GM21423 (cell line): Measurements from ENCODE around the gene ATP6V1B1.
"Not testable (repeated sequence)": the region's sequence is repeated elsewhere in the genome, so short reads cannot be mapped to it uniquely, and the experiment has no call there.

Experiments used
- ATAC-seq: cut with Tn5 transposase; IDR thresholded peaks from one replicate; pipeline ENCODE4 v1.9.1; 2021; ENCODE audit warnings: mild to moderate bottlenecking, moderate library complexity; ENCODE audit not compliant: unreplicated experiment

ATP6V1B1 gene

GRCh38 chr2:70987386-70987785, 51.7 kb downstream of the ATP6V1B1 start:
- ATAC-seq, result no peak

DNA sequence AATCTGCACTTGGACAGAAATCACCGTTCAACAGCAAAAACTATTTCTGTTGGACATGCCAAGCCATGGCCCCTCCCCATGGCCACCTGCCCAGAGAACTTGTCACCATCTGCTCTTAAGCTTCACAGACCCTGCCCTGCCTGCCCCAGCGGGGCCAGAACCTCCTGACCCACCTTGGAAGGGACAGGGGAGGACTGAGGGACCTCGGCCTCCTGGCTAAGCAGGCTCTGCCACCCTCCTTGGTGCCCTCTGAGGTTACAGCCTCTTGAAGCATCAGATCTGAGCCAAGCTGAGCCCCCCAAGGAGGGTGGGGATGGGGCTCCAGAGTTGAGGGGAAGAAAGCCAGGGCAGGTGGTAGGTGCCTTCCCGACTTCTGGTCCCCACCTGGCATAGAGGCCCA, 52.5 kb downstream of the ATP6V1B1 start:
- no peak for ATAC-seq

DNA sequence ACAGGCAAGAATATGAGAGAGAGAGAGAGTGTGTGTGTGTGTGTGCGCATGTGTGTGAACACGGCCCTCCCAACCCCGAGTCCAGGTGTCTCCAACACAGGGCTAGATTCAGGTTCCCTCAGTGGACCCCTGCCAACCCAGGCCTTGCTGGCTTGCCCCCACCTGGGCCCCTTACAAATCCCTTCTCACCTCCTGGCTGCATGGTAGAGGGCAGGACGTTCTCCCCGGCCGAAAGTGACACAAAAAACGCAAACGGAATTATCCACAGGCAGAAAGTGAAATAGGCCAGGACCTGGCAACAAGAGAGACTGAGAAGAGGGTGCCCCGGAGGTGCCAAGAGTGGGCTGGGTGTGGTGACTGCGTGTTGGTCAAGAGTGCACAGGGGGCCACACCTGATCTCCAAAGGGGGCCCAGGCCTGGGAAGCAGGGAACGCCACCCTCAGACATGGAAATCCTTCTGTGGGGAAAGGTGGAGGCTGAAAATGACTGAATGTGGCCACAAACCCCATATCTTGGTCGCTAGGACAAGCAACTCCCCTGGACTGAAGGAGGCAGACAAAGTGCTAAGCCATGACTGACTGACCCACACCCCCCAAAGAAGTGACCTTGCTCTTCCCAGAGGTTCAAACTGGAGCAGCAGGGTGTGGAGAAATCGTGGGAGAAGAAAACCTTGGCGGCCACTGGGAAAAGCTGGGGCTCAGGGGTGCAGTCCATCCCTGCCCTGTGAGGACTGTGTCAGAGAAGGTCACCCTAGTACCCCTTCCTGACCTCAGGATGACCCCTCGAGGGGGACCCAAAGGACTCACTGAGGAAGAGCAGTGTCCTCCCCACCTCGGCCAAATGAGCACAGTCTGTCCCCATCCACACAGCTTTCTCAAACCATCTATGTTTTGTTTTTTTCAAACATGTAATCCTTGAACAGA, 53.3 kb downstream of the ATP6V1B1 start:
- ATAC-seq, result no peak

DNA sequence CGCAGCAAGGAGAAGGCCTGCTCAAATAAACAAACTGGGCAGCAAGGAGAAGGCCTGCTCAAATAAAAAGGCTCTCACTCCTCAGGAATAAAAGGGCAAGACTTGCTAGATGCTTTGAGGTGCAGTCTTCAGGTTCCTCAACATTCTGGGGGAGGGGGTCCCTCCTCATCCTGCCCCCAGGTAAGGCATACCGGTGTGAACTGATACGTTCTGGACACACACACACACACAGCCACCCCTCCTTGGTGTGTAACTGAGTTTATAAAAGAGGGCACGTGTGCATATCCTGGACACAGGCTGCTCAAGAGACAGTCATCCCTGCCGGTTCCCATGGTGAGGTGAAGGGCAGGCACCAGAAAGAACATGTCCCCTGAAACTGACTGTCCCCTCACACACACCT, 54.5 kb downstream of the ATP6V1B1 start:
- ATAC-seq, result no peak

DNA sequence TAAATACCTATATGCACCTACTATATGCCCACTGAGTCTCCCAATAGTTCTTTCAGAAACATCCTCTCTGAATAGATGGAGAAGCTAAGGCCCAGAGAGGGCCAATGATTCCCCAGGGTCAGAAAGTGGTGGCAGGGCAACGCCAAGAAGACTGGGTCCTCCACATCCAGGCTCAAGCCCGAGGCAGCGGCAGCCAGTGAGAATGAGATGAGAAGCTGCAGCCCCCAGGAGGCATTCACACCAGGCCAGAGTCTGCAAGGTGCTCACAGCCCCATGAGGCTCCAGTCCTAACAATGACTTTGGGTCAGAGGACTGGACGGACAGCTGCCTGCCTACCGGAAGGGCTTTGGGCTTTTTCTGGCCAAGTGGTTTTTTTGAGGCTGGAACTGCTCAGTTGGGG, 55.4 kb downstream of the ATP6V1B1 start:
- ATAC-seq, result no peak

DNA sequence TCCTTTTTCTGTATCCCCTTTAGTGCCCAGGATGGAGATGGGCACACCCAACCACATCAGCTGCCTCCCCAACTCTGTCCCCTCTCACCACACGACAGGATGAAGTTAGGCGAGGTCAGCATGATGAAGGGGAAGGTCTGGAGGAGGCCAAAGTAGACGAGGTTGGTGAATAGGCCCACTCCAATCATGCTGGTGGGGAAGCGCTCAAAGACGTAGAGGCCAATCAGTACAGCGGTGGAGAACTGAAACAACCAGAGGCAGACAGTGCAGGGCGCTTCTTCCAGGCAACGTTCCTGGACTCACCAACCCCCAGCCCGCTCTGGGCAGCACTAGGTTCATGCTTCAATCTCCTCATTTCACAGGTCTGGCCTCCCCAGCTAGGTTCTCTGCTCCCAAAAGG, 56.0 kb downstream of the ATP6V1B1 start:
- ATAC-seq, result no peak

DNA sequence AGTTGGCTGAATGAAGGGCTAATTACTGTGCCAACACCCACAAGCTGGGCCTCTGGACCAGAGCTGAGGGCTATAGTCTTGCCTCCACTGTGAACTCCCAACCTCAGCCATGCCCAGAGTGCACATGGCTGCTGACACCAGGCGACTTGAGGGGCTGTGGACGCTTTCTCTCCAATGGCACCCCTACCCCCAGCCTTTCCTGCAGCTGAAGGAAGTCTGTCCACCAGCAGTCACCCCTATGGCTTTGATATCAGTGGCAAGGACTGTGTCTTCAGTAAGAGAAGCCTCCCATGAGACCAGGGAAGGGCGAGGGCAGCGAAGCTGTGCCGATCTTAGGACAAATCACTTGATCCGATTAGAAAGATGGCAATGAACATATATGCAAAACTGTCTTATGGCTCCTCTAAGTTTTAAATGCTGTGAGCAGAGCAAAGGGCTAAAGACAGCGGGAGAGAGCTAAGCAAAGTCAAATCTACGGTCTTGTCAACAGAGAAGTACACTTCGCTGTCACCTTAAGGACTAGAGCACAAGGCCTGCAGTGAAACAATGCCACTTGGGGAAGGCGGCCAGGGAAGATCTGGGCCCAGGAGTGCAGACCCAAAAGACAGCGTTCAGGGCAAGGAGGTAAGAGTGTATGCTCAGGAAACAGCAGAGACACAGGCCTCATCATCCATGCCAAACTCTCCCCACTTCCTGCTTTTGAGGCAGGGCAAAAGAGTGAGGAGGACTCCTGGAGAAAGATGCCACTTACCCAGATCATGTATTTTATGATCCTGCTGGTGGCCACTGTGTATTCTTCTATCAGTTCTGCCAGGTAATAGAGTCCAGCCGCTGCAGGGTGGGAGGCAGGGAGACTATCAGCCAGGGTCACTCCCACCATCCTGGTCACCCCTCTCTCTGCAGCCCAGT, 57.5 kb downstream of the ATP6V1B1 start:
- ATAC-seq, result no peak

DNA sequence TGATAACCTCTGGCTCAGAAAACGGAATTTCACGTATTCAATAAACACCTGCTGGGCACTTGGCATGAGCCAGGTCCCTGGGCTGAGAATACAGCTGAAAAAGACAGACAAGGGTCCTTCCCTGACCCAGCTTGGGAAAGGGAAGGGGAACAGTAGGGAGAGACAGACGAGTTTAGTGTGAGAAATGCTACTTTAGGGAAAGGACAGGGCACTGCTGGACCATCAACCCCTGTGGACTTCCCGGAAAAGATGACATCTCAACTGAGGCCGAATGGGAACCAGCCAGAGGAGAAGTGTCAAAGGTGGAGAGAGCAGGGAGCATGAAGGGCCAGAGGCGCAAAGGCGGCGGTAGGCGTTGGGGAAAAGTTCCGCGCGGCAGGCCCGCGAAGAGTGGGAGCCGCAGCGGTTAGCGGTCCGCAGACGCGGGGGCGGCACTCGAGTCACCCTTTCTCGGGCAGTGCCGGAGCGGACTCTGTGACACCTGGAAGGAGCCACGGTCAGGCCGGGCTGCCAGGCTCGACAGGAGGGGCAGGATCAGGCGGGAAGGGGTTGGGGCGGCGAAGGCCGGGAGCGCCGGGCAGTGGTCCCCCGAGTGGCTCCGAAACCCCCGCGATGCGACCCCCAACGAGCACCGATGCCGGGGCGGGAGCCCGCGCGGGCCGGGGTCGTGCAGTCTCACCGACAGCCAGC, 58.5 kb downstream of the ATP6V1B1 start:
- peak; percentile 17 for ATAC-seq

- peak; percentile 94 for ATAC-seq
Observed at GRCh38 chr2:70994699-70995425, 59.2 kb downstream of the ATP6V1B1 start, which contains the start of gene TEX261. TSS of gene TEX261 (minus strand) at chr2:70994873. CDS start at chr2:70994757, 116 bp downstream.

DNA sequence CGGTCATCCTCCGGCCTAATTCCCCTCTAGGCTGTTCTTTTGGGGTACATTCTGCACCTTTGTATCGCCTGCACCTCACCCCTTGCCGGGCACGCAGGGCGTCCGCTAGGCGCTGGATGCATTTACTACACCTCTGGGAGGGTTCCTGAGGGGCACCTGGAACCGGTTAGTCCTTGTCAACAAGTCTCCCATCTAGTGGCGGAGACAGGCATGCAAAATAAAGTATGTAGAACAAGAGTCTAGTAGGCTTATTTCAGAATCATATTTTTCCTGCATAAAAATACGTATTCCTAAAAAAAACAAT, 59.7 kb downstream of the ATP6V1B1 start:
- peak; percentile 35 for ATAC-seq

GRCh38 chr2:70998885-70999284, 63.2 kb downstream of the ATP6V1B1 start:
- ATAC-seq, result not testable (repeated sequence)

- no peak for ATAC-seq
Observed at GRCh38 chr2:70999362-70999761, 63.7 kb downstream of the ATP6V1B1 start.

DNA sequence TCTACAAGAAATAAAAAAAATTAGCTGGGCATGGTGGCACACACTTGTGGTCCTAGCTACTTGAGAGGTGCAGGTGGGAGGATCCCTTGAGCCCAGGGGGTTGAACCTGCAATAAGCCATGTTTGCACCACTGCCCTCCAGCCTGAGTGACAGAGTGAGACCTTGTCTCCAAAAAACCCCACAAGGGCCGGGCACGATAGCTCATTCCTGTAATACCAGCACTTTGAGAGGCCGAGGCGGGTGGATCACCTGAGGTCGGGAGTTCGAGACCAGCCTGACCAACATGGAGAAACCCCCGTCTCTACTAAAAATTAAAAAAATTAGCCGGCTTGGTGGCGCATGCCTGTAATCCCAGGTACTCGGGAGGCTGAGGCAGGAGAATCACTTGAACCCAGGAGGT, 64.2 kb downstream of the ATP6V1B1 start:
- ATAC-seq, result not testable (repeated sequence)

GRCh38 chr2:71000780-71001591, 65.3 kb downstream of the ATP6V1B1 start:
- peak; percentile 94 for ATAC-seq

- ATAC-seq, result no peak
Observed at GRCh38 chr2:71001592-71001927, 65.9 kb downstream of the ATP6V1B1 start.

- ATAC-seq, result no peak
Observed at GRCh38 chr2:71001981-71002570, 66.4 kb downstream of the ATP6V1B1 start.

DNA sequence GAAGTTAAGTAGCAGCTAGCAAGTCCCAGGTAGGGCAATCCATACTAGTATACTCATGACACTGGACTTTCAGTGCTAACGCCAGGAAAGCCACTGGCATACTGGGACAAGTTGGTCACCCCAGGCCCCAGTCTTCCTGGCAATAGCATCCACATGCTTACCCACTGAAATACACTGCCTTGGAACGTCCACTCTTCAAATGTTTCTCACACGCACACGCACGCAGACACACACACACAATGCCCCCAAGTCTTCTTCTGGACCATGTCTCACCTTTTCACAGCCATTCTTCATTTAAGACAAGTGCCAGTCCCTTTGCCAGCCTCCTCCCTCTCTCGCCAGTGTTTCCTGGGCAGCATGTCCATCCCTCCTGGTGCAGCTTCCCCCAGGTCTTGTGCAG, 67.7 kb downstream of the ATP6V1B1 start:
- ATAC-seq, result no peak

DNA sequence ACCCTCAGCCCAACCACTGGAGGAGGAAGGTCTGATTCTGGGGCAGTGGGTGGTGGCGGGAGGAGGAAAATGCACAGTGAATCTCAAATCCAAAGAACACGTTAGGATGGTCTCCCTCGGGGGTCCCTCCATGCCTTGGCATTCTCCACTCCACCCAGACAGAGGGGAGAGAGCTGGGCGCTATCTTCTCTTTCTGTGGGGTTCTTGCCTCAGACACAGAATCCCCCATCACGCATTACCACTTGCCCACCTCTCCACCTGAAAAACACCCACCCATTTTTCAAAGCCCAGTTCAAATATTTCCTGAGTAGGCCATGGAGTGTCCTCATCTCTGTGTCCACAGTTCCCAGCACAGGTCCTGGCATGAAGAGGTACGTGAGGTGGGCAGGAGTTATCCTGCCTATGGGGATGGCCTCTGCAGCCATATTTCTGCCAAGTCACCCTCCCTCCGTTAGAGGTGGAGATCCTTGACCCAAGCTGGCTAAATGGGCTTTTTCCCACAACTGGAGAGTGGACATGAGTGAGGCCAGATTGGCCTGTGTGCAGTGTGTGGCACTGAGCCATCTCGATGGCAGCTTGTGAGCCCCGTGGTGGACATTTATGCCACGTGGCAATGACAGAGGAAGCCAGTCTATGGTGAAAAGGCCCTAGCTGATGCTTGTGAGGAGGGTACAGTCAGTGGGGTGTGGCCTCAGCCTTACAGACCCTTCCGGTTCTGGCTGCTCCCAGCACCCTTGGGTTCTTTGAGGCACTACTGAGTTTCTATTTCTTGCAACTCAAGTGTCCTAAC, 68.5 kb downstream of the ATP6V1B1 start:
- no peak for ATAC-seq

- no peak for ATAC-seq
Observed at GRCh38 chr2:71004857-71005256, 69.2 kb downstream of the ATP6V1B1 start.
